Measurements from ENCODE around the gene PSMG2.

- TF ChIP-seq, protein P1, sequence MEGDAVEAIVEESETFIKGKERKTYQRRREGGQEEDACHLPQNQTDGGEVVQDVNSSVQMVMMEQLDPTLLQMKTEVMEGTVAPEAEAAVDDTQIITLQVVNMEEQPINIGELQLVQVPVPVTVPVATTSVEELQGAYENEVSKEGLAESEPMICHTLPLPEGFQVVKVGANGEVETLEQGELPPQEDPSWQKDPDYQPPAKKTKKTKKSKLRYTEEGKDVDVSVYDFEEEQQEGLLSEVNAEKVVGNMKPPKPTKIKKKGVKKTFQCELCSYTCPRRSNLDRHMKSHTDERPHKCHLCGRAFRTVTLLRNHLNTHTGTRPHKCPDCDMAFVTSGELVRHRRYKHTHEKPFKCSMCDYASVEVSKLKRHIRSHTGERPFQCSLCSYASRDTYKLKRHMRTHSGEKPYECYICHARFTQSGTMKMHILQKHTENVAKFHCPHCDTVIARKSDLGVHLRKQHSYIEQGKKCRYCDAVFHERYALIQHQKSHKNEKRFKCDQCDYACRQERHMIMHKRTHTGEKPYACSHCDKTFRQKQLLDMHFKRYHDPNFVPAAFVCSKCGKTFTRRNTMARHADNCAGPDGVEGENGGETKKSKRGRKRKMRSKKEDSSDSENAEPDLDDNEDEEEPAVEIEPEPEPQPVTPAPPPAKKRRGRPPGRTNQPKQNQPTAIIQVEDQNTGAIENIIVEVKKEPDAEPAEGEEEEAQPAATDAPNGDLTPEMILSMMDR (IDR thresholded peaks at IDR 0.05), result peak in 3 of 6 experiments; percentile 11 to 37 (median 18)
- TF ChIP-seq EP300 (IDR thresholded peaks at IDR 0.05), result no peak
These were observed at the start of gene PSMG2, which contains the start of gene CEP76 for GRCh38 chr18:12702221-12703095.

All from upper lobe of left lung (tissue), 4 donors.